GM12874 (cell line): Measurements from ENCODE around the gene SMIM41.

Experiments
- CTCF ChIP-seq: IDR thresholded peaks from 2 replicates; pipeline ENCODE4 v1.5.1; 2011; ENCODE audit warnings: low read depth, mild to moderate bottlenecking, control low read depth, low read length, moderate library complexity; ENCODE audit not compliant: insufficient read depth

The SMIM41 gene

GRCh38 chr12:52079576-52080402 lies at the start of gene SMIM41:
SMIM41 (plus strand) TSS chr12:52079704; CDS start chr12:52079780, 76 bp downstream.
- no peak for TF ChIP-seq CTCF

DNA sequence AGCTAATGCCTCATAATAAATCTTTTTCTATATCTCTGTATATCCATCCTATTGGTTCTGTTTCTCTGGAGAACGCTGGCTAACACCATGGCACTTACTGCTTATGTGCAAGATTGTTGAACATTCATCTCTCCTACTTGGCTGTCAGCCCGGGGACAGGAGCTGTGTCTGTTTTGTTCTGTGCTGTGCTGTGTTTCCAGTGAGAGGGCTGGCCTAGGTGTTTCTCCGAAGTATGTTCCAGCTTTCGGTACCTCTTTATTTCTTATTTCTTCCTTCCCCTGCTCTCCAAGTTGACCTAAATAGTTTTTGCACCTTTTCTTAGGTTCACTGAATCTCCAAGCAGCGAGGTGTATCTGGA lies 47.1 kb upstream of the SMIM41 start:
- TF ChIP-seq CTCF, result no peak

- TF ChIP-seq CTCF, result no peak
Observed at GRCh38 chr12:52032804-52033445, 46.6 kb upstream of the SMIM41 start.

DNA sequence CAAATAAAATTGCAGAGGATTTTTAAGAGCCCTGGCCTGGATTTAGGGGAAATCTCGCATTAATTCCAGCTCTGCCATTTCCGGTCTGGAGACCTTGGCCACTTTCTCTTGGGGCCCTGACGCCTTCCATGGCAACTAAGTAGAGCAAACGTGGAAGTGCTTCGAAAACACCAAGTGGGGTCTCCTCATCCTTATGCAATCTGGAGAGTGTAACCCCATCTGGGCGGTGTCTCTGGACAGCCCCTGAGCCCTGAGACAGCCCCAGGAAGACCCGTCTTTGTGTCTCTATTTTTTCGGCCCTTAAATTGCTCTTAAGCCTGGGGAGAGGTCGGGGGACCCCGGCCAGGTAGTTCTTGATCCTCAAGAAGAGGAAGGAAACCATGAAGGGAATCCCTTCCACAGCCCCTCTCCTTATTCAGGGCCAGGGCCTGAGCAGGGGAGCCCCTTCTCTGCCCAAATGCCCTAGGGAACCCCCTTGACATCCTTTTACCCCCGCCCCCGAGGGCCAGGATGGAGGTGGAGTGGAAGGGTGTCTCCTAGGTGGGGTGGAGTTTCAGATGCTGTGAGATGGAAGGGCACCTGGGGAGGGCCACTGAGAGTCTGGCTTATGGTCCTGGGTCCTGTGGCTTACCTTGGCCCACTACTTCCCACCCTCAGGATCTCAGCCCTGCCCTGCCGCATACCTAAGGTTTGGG lies 45.9 kb upstream of the SMIM41 start:
- TF ChIP-seq CTCF, result no peak

DNA sequence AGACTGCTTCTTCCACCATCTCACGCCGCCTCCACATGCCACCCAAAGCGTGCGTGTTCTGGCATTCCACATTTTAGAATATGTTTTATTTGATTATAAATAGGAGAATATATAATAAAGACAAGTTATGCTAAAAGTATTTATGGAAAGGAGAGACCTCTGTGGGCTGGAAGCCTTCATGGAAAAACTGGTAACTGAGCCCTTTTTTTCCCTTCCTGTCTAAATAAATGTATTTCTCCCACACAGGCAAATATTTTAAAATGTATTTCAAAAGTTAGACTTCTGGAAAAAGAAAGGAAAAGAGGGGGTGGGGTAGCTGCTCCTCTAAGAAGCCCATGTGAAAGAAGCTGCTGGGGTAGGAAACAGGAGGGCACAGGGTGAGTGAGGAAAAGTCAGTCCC lies 44.3 kb upstream of the SMIM41 start:
- TF ChIP-seq CTCF, result no peak

DNA sequence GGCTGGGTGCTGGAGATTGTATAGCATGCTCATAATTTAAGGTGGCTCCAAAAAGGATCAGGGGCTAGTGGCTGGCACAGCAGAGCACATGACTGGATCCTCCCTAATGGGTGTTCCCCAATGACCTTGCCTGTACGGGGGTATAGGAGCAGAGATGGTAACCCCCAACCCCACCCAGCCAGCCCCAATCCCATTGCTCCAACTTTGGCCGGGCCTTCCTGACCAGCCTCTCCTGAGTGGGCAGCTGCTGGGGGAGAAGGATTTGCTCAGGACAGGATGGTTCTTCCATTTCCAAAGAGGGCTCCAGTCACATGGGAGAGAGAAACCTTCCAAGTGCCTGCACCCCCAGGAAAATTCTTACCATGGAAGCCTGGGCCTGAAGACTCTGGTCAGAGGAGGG lies 43.6 kb upstream of the SMIM41 start:
- no peak for TF ChIP-seq CTCF

GRCh38 chr12:52036587-52037171 lies 42.8 kb upstream of the SMIM41 start:
- no peak for TF ChIP-seq CTCF
